Astrocyte (in vitro differentiated cells and primary cell): ENCODE measurements around the gene PTPRD. TPM values are rescaled to one million over a fixed set of nuclear protein-coding genes. Genes with fewer than 3 reads are reported as not detected.

Experiments used
- DNase-seq: peaks from one replicate; pipeline ENCODE4 v3.0.0-alpha.2; 2010; ENCODE audit warnings: low read depth
- FAIRE-seq: peaks from 2 replicates; lab custom pipeline; 2011; peaks lifted over from hg19 to GRCh38; lab: Jason Lieb, UNC
- H2AFZ ChIP-seq: 2 replicates; pipeline ENCODE4 v1.6.0; 2012; ENCODE audit warnings: low read depth, low read length, inconsistent platforms
- H3K27ac ChIP-seq: 2 replicates; pipeline ENCODE4 v1.5.1; 2011; ENCODE audit warnings: low read depth, low read length, inconsistent platforms
- H3K27me3 ChIP-seq: 2 replicates; pipeline ENCODE4 v1.6.0; 2011; ENCODE audit warnings: low read length, inconsistent platforms; ENCODE audit not compliant: insufficient read depth
- H3K36me3 ChIP-seq: 2 replicates; pipeline ENCODE4 v1.5.1; 2011; ENCODE audit warnings: low read length, inconsistent platforms; ENCODE audit not compliant: insufficient read depth
- H3K4me1 ChIP-seq: 2 replicates; pipeline ENCODE4 v1.5.1; 2011; ENCODE audit warnings: low read length, inconsistent platforms; ENCODE audit not compliant: insufficient read depth
- H3K4me2 ChIP-seq: 2 replicates; pipeline ENCODE4 v1.6.0; 2012; ENCODE audit warnings: low read length, inconsistent platforms
- H3K4me3 ChIP-seq: 2 replicates; pipeline ENCODE4 v1.5.1; 2011; ENCODE audit warnings: low read depth, mild to moderate bottlenecking, low read length, inconsistent platforms; ENCODE audit not compliant: insufficient read depth
- H3K79me2 ChIP-seq: 2 replicates; pipeline ENCODE4 v1.6.0; 2012; ENCODE audit warnings: mild to moderate bottlenecking, low read length, inconsistent platforms; ENCODE audit not compliant: insufficient read depth
- H3K9ac ChIP-seq: 2 replicates; pipeline ENCODE4 v1.6.0; 2012; ENCODE audit warnings: mild to moderate bottlenecking, low read length, inconsistent platforms
- H3K9me3 ChIP-seq: 2 replicates; pipeline ENCODE4 v1.5.1; 2012; ENCODE audit warnings: low read depth, mild to moderate bottlenecking, low read length, inconsistent platforms; ENCODE audit not compliant: insufficient read depth
- H4K20me1 ChIP-seq: 2 replicates; pipeline ENCODE4 v1.6.0; 2012; ENCODE audit warnings: low read length, inconsistent platforms; ENCODE audit not compliant: insufficient read depth
- H3K27ac Mint-ChIP-seq: one replicate; pipeline ENCODE4 v1.8.0; 2021; ENCODE audit warnings: mild to moderate bottlenecking, mixed read lengths; ENCODE audit not compliant: unreplicated experiment
- H3K27me3 Mint-ChIP-seq: one replicate; pipeline ENCODE4 v1.8.0; 2021; ENCODE audit warnings: low read depth, mixed read lengths; ENCODE audit not compliant: unreplicated experiment
- H3K36me3 Mint-ChIP-seq: one replicate; pipeline ENCODE4 v1.8.0; 2021; ENCODE audit warnings: low read depth, mixed read lengths; ENCODE audit not compliant: unreplicated experiment
- H3K4me1 Mint-ChIP-seq: one replicate; pipeline ENCODE4 v1.8.0; 2021; ENCODE audit warnings: low read depth, mixed read lengths; ENCODE audit not compliant: unreplicated experiment
- H3K4me3 Mint-ChIP-seq: one replicate; pipeline ENCODE4 v1.8.0; 2021; ENCODE audit warnings: mild to moderate bottlenecking, moderate library complexity, mixed read lengths; ENCODE audit not compliant: unreplicated experiment
- H3K9me3 Mint-ChIP-seq: one replicate; pipeline ENCODE4 v1.8.0; 2021; ENCODE audit warnings: mild to moderate bottlenecking, mixed read lengths; ENCODE audit not compliant: unreplicated experiment
- CTCF ChIP-seq: IDR thresholded peaks from 2 replicates; pipeline ENCODE4 v1.5.1; 2011; ENCODE audit warnings: low read depth, mild to moderate bottlenecking, inconsistent platforms, low read length, moderate library complexity; ENCODE audit not compliant: insufficient read depth
- EZH2 ChIP-seq: IDR thresholded peaks from 2 replicates; pipeline ENCODE4 v1.6.1; 2012; ENCODE audit warnings: mild to moderate bottlenecking, low read length, inconsistent platforms; ENCODE audit not compliant: insufficient read depth
- total RNA-seq: library from RNA; stranded (reverse); gene quantifications from 2 replicates; pipeline ENCODE4 v1.2.1, GENCODE V29; 2021

PTPRD gene
- total RNA-seq, 1 donor from 2014 or later, result 88.1 TPM

DNA sequence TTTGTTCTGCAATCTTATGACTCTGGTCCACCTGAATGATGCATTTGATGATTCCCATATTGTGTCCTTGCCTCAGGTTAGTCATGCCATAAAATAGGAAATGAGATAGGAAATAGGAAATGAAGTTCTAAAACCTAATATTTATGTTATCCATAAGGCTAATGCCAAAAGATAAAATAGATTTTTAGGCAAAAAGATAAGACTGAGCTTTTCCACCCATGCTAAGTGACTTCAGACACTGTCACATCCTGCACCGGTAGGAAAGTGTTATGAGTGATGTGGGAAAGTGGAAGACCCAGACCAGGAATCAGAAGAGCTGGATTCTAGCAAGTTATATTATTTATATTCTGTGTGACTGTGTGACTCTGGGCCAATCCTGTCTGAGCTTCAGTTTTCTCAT, 2212.4 kb downstream of the PTPRD start:
- no peak overlapping the region for H3K9ac ChIP-seq
- no peak overlapping the region for H3K4me2 ChIP-seq
- Mint-ChIP-seq H3K27me3 (no peaks in the 10 kb centered on the region), H3K4me3 (no peak overlapping the region), H3K36me3 (no peaks in the 10 kb centered on the region), H3K27ac (no peak overlapping the region), H3K9me3 (no peaks in the 10 kb centered on the region), H3K4me1 (no peaks in the 10 kb centered on the region)
- no peaks in the 10 kb centered on the region for H3K36me3 ChIP-seq
- no peaks in the 10 kb centered on the region for H3K79me2 ChIP-seq
- no peaks in the 10 kb centered on the region for H4K20me1 ChIP-seq
- FAIRE-seq (no peak), DNase-seq (no peak)
- no peaks in the 10 kb centered on the region for H3K27me3 ChIP-seq
- H3K4me3 ChIP-seq, result no peak overlapping the region
- H3K9me3 ChIP-seq, result no peaks in the 10 kb centered on the region
- no peaks in the 10 kb centered on the region for H3K4me1 ChIP-seq
- H3K27ac ChIP-seq, result no peak overlapping the region
- TF ChIP-seq EZH2, result no peak
- TF ChIP-seq CTCF, result no peak
- H2AFZ ChIP-seq, result no peak overlapping the region

- DNase-seq (no peak), FAIRE-seq (no peak)
- H3K36me3 Mint-ChIP-seq, result peaks cover 2% of the 10 kb centered on the region
- no peaks in the 10 kb centered on the region for H4K20me1 ChIP-seq
- no peak overlapping the region for H2AFZ ChIP-seq
- H3K4me3 Mint-ChIP-seq, result no peak overlapping the region
- H3K4me3 ChIP-seq, result no peak overlapping the region
- no peak overlapping the region for H3K27ac ChIP-seq
- H3K9me3 Mint-ChIP-seq, result no peaks in the 10 kb centered on the region
- no peaks in the 10 kb centered on the region for H3K4me1 ChIP-seq
- no peaks in the 10 kb centered on the region for H3K27me3 ChIP-seq
- no peaks in the 10 kb centered on the region for H3K9me3 ChIP-seq
- H3K79me2 ChIP-seq, result no peaks in the 10 kb centered on the region
- no peaks in the 10 kb centered on the region for H3K4me1 Mint-ChIP-seq
- H3K27ac Mint-ChIP-seq, result no peak overlapping the region
- no peaks in the 10 kb centered on the region for H3K27me3 Mint-ChIP-seq
- no peak for TF ChIP-seq EZH2
- H3K4me2 ChIP-seq, result no peak overlapping the region
- H3K36me3 ChIP-seq, result no peaks in the 10 kb centered on the region
- H3K9ac ChIP-seq, result no peak overlapping the region
Measured at GRCh38 chr9:8395022-8395421, 2217.8 kb downstream of the PTPRD start.

GRCh38 chr9:8394341-8394740, 2218.5 kb downstream of the PTPRD start:
- TF ChIP-seq EZH2 (no peak), CTCF (no peak)
- no peaks in the 10 kb centered on the region for H4K20me1 ChIP-seq
- H3K27ac ChIP-seq, result no peak overlapping the region
- no peaks in the 10 kb centered on the region for H3K27me3 ChIP-seq
- no peaks in the 10 kb centered on the region for H3K9me3 ChIP-seq
- H3K4me1 ChIP-seq, result no peaks in the 10 kb centered on the region
- no peaks in the 10 kb centered on the region for H3K27me3 Mint-ChIP-seq
- no peak overlapping the region for H3K27ac Mint-ChIP-seq
- no peak overlapping the region for H3K4me2 ChIP-seq
- H3K9ac ChIP-seq, result no peak overlapping the region
- H3K4me3 ChIP-seq, result no peak overlapping the region
- no peaks in the 10 kb centered on the region for H3K36me3 ChIP-seq
- DNase-seq (no peak), FAIRE-seq (no peak)
- H3K4me1 Mint-ChIP-seq, result no peaks in the 10 kb centered on the region
- peaks cover 2% of the 10 kb centered on the region for H3K36me3 Mint-ChIP-seq
- no peaks in the 10 kb centered on the region for H3K79me2 ChIP-seq
- H3K9me3 Mint-ChIP-seq, result no peaks in the 10 kb centered on the region
- no peak overlapping the region for H3K4me3 Mint-ChIP-seq
- no peak overlapping the region for H2AFZ ChIP-seq
